ENCODE measurements around the gene SCT. TPM values are rescaled to one million over a fixed set of nuclear protein-coding genes. Genes with fewer than 3 reads are reported as not detected.

SCT gene
- total RNA-seq, 1 donor from 2014 or later = not detected

- H3K36me3 Mint-ChIP-seq (ENCODE audit: low read depth) = peaks cover 73% of the 10 kb centered on the region
- DNase-seq (no peak), ATAC-seq (ENCODE audit: low read depth) (no peak)
- POLR2A ChIA-PET = no interaction called here
- H3K27ac Mint-ChIP-seq = no peak overlapping the region
- H3K4me3 Mint-ChIP-seq = no peak overlapping the region
- no peaks in the 10 kb centered on the region for H3K9me3 Mint-ChIP-seq
- TF ChIP-seq CTCF (IDR thresholded peaks at IDR 0.05) = no peak
- H3K27me3 Mint-ChIP-seq = no peaks in the 10 kb centered on the region
- intact Hi-C loops (cut with micrococcal nuclease) = no loop called here
- peaks cover 5% of the 10 kb centered on the region for H3K4me1 Mint-ChIP-seq
- CTCF ChIA-PET = interaction anchor here (0.7 kb wide), 2 partner anchors 37 to 366 kb away, joined by 3 to 4 read pairs; no protein-coding TSS in a partner anchor
Measured at GRCh38 chr11:609341-609811, 17.6 kb downstream of the SCT start.

- ChIA-PET POLR2A (no interaction called here), CTCF (no interaction called here)
- no peak for ATAC-seq (ENCODE audit: low read depth)
- no peaks in the 10 kb centered on the region for H3K9me3 Mint-ChIP-seq
- peaks cover 76% of the 10 kb centered on the region for H3K36me3 Mint-ChIP-seq (ENCODE audit: low read depth)
- no peak overlapping the region for H3K4me3 Mint-ChIP-seq
- DNase-seq = no peak
- peaks cover 2% of the 10 kb centered on the region for H3K4me1 Mint-ChIP-seq
- intact Hi-C loops (cut with micrococcal nuclease) = no loop called here
- no peak overlapping the region for H3K27ac Mint-ChIP-seq
- no peak for TF ChIP-seq CTCF (IDR thresholded peaks at IDR 0.05)
- H3K27me3 Mint-ChIP-seq = no peaks in the 10 kb centered on the region
Measured at GRCh38 chr11:608791-609251, 18.2 kb downstream of the SCT start.

- Mint-ChIP-seq H3K27ac (no peak overlapping the region), H3K27me3 (no peaks in the 10 kb centered on the region), H3K9me3 (no peaks in the 10 kb centered on the region), H3K36me3 (ENCODE audit: low read depth) (peaks cover 78% of the 10 kb centered on the region), H3K4me3 (no peak overlapping the region), H3K4me1 (peaks cover 2% of the 10 kb centered on the region)
- TF ChIP-seq CTCF (IDR thresholded peaks at IDR 0.05) = no peak
- DNase-seq = no peak
- ChIA-PET POLR2A (no interaction called here), CTCF (no interaction called here)
- ATAC-seq (ENCODE audit: low read depth) = no peak
- intact Hi-C loops (cut with micrococcal nuclease) = no loop called here
Measured at GRCh38 chr11:607971-608659, 18.9 kb downstream of the SCT start.

GRCh38 chr11:607020-607780 lies 19.8 kb downstream of the SCT start:
- DNase-seq = no peak
- no peaks in the 10 kb centered on the region for H3K9me3 Mint-ChIP-seq
- peaks cover 80% of the 10 kb centered on the region for H3K36me3 Mint-ChIP-seq (ENCODE audit: low read depth)
- intact Hi-C loops (cut with micrococcal nuclease) = no loop called here
- no peaks in the 10 kb centered on the region for H3K27me3 Mint-ChIP-seq
- CTCF ChIA-PET = no interaction called here
- no peak overlapping the region for H3K27ac Mint-ChIP-seq
- TF ChIP-seq CTCF (IDR thresholded peaks at IDR 0.05) = no peak
- H3K4me3 Mint-ChIP-seq = no peak overlapping the region
- no peak for ATAC-seq (ENCODE audit: low read depth)
- H3K4me1 Mint-ChIP-seq = peaks cover 2% of the 10 kb centered on the region
- POLR2A ChIA-PET = interaction anchor here (0.6 to 0.9 kb wide), 2 partner anchors 30 to 88 kb away, joined by 3 to 5 read pairs; partner anchors contain the start of gene TMEM80

GRCh38 chr11:606245-606644 lies 20.7 kb downstream of the SCT start:
- intact Hi-C loops (cut with micrococcal nuclease) = no loop called here
- Mint-ChIP-seq H3K27me3 (no peaks in the 10 kb centered on the region), H3K36me3 (ENCODE audit: low read depth) (peaks cover 80% of the 10 kb centered on the region), H3K9me3 (no peaks in the 10 kb centered on the region), H3K4me3 (no peak overlapping the region), H3K4me1 (no peaks in the 10 kb centered on the region), H3K27ac (no peak overlapping the region)
- ChIA-PET POLR2A (interaction anchor here (0.6 kb wide), 1 partner anchor 89 kb away, joined by 5 read pairs; the partner anchor contains the start of gene TMEM80), CTCF (no interaction called here)
- ATAC-seq (ENCODE audit: low read depth) (no peak), DNase-seq (no peak)
- no peak for TF ChIP-seq CTCF (IDR thresholded peaks at IDR 0.05)
